ENCODE measurements around the gene DLG2.

Gene DLG2

GRCh38 chr11:83635166-83635565, 1992.0 kb downstream of the DLG2 start:
- DNase-seq (ENCODE audit: low read depth, low spot score) = no peak
- no peak overlapping the region for H3K4me3 ChIP-seq (ENCODE audit: low read depth, low read length)
- ChIA-PET CTCF (no interaction called here), POLR2A (no interaction called here)
- no peak for TF ChIP-seq CTCF (IDR thresholded peaks at IDR 0.05; ENCODE audit: insufficient read depth, low read length, missing control alignments)

GRCh38 chr11:83630211-83630610, 1996.9 kb downstream of the DLG2 start:
- DNase-seq (ENCODE audit: low read depth, low spot score) = no peak
- H3K4me3 ChIP-seq (ENCODE audit: low read depth, low read length) = no peak overlapping the region
- ChIA-PET CTCF (no interaction called here), POLR2A (no interaction called here)
- no peak for TF ChIP-seq CTCF (IDR thresholded peaks at IDR 0.05; ENCODE audit: insufficient read depth, low read length, missing control alignments)

GRCh38 chr11:83629775-83630174, 1997.4 kb downstream of the DLG2 start:
- no peak for DNase-seq (ENCODE audit: low read depth, low spot score)
- CTCF ChIA-PET = no interaction called here
- POLR2A ChIA-PET = no interaction called here
- TF ChIP-seq CTCF (IDR thresholded peaks at IDR 0.05; ENCODE audit: insufficient read depth, low read length, missing control alignments) = no peak
- H3K4me3 ChIP-seq (ENCODE audit: low read depth, low read length) = no peak overlapping the region

- CTCF ChIA-PET = no interaction called here
These were observed 1998.4 kb downstream of the DLG2 start for GRCh38 chr11:83628622-83629355.

GRCh38 chr11:83625336-83625735, 2001.8 kb downstream of the DLG2 start:
- DNase-seq (ENCODE audit: low read depth, low spot score) = no peak
- CTCF ChIA-PET = no interaction called here
- no peak for TF ChIP-seq CTCF (IDR thresholded peaks at IDR 0.05; ENCODE audit: insufficient read depth, low read length, missing control alignments)
- POLR2A ChIA-PET = no interaction called here
- no peak overlapping the region for H3K4me3 ChIP-seq (ENCODE audit: low read depth, low read length)

More at GRCh38 chr11:83628622-83629355, 1998.4 kb downstream of the DLG2 start:
- no peak overlapping the region for H3K4me3 ChIP-seq (ENCODE audit: low read depth, low read length)
- no peak for TF ChIP-seq CTCF (IDR thresholded peaks at IDR 0.05; ENCODE audit: insufficient read depth, low read length, missing control alignments)
- DNase-seq (ENCODE audit: low read depth, low spot score) = no peak
- POLR2A ChIA-PET = no interaction called here

- CTCF ChIA-PET = no interaction called here
- no peak overlapping the region for H3K4me3 ChIP-seq (ENCODE audit: low read depth, low read length)
- no peak for TF ChIP-seq CTCF (IDR thresholded peaks at IDR 0.05; ENCODE audit: insufficient read depth, low read length, missing control alignments)
- POLR2A ChIA-PET = no interaction called here
- no peak for DNase-seq (ENCODE audit: low read depth, low spot score)
These were observed 2009.5 kb downstream of the DLG2 start for GRCh38 chr11:83617671-83618070.
